Ishikawa (cell line): ENCODE data around the gene CENPVL2.

Source experiments
- NFIC ChIP-seq: IDR thresholded peaks from 2 replicates; pipeline ENCODE4 v1.6.1; 2012
- RAD21 ChIP-seq: IDR thresholded peaks from 2 replicates; pipeline ENCODE4 v1.6.1; 2012; ENCODE audit warnings: low read depth
- REST ChIP-seq: IDR thresholded peaks from 2 replicates; pipeline ENCODE4 v1.6.1; 2012; ENCODE audit warnings: low read depth, mild to moderate bottlenecking
- TAF1 ChIP-seq: IDR thresholded peaks from 2 replicates; pipeline ENCODE4 v1.6.1; 2012; ENCODE audit warnings: low read depth, mild to moderate bottlenecking
- TCF12 ChIP-seq: IDR thresholded peaks from 2 replicates; pipeline ENCODE4 v1.6.1; 2012; ENCODE audit warnings: low read depth
- YY1 ChIP-seq: IDR thresholded peaks from 2 replicates; pipeline ENCODE4 v1.6.1; 2012; ENCODE audit warnings: low read depth
- ZBTB7A ChIP-seq: IDR thresholded peaks from 2 replicates; pipeline ENCODE4 v1.6.1; 2012; ENCODE audit warnings: low read depth

CENPVL2 gene

GRCh38 chrX:51643377-51643776, 39.3 kb downstream of the CENPVL2 start:
- TF ChIP-seq NFIC = no peak
- TF ChIP-seq YY1 = no peak
- TF ChIP-seq TCF12 = no peak
- no peak for TF ChIP-seq TAF1
- TF ChIP-seq REST = no peak
- TF ChIP-seq ZBTB7A = no peak

- TF ChIP-seq ZBTB7A = no peak
- no peak for TF ChIP-seq TCF12
- peak; percentile 55 for TF ChIP-seq RAD21
Measured at GRCh38 chrX:51641421-51642021, 41.1 kb downstream of the CENPVL2 start.
